Activated CD8-positive, alpha-beta memory T cell treated with anti-CD3 and anti-CD28 coated beads, Interleukin-2, amount 50 U/mL, for 24 hours (primary cell): ENCODE measurements around the gene FAM120AOS.
"Not testable (repeated sequence)": the region's sequence is repeated elsewhere in the genome, so short reads cannot be mapped to it uniquely, and the experiment has no call there.

Experiments used
- DNase-seq: peaks from one replicate; pipeline ENCODE4 v3.0.0-alpha.2; 2020; ENCODE audit errors: extremely low read depth

FAM120AOS gene

GRCh38 chr9:93467062-93467416 lies 13.7 kb upstream of the FAM120AOS start:
- no peak for DNase-seq

GRCh38 chr9:93466416-93467061 lies 13.2 kb upstream of the FAM120AOS start:
- no peak for DNase-seq

- DNase-seq: no peak
Measured at GRCh38 chr9:93465855-93466254, 12.5 kb upstream of the FAM120AOS start.

- DNase-seq: no peak
Measured at GRCh38 chr9:93464876-93465275, 11.5 kb upstream of the FAM120AOS start.

- DNase-seq: no peak
Measured at GRCh38 chr9:93464395-93464794, 11.0 kb upstream of the FAM120AOS start.

GRCh38 chr9:93463638-93464248 lies 10.4 kb upstream of the FAM120AOS start:
- no peak for DNase-seq

GRCh38 chr9:93461821-93462220 lies 8.4 kb upstream of the FAM120AOS start:
- DNase-seq: no peak

GRCh38 chr9:93461414-93461743 lies 8.0 kb upstream of the FAM120AOS start:
- DNase-seq: no peak

GRCh38 chr9:93460689-93461413 lies 7.5 kb upstream of the FAM120AOS start:
- DNase-seq: no peak

GRCh38 chr9:93459432-93459847 lies 6.1 kb upstream of the FAM120AOS start:
- DNase-seq: no peak

- no peak for DNase-seq
Measured at GRCh38 chr9:93458712-93459111, 5.3 kb upstream of the FAM120AOS start.

GRCh38 chr9:93457006-93457405 lies 3.6 kb upstream of the FAM120AOS start:
- DNase-seq: no peak

GRCh38 chr9:93456504-93456903 lies 3.1 kb upstream of the FAM120AOS start:
- DNase-seq: no peak

- DNase-seq: no peak
Measured at GRCh38 chr9:93456022-93456421, 2.6 kb upstream of the FAM120AOS start.

GRCh38 chr9:93452710-93453046 lies 703 bp downstream of the FAM120AOS start:
- no peak for DNase-seq

GRCh38 chr9:93451849-93452709 lies 1.3 kb downstream of the FAM120AOS start:
- no peak for DNase-seq

GRCh38 chr9:93450945-93451815 lies 2.2 kb downstream of the FAM120AOS start, which contains the start of gene FAM120A:
TSS of gene FAM120A (plus strand) at chr9:93451685. CDS start at chr9:93451916, 231 bp downstream.
- DNase-seq: no peak

- no peak for DNase-seq
Measured at GRCh38 chr9:93447655-93448054, 5.7 kb downstream of the FAM120AOS start.

GRCh38 chr9:93446073-93446472 lies 7.3 kb downstream of the FAM120AOS start:
- no peak for DNase-seq

GRCh38 chr9:93440896-93441580 lies 12.3 kb downstream of the FAM120AOS start:
- DNase-seq: no peak

GRCh38 chr9:93439301-93439700 lies 14.1 kb downstream of the FAM120AOS start:
- DNase-seq: not testable (repeated sequence)
